ENCODE results near the gene CDC14B.
"Not testable (repeated sequence)": the region's sequence is repeated elsewhere in the genome, so short reads cannot be mapped to it uniquely, and the experiment has no call there.

CDC14B gene

DNA sequence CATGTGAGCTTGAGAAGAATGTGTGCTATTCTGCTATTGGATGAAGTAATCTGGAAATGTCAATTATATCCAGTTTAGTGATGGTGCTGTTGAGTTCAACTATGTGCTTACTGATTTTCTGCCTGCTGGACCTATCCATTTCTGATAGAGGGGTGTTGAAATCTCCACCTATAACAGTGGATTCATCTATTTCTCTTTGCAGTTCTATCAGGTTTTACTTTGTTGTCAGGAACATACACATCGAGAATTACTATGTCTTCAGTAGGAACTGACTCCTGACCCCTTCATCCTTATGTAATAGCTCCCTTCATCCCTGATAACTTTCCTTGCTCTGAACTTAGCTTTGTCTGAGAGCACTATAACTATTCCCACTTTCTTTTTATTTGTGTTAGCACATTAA is 16.7 kb upstream of the CDC14B start:
- no peak for DNase-seq
- in situ Hi-C loops (cut with MboI; ENCODE audit: low pct_unique_long_range_greater_than_20kb, low sequenced_read_pairs) = loop anchor here (25.0 kb wide), 1 partner anchor 199 kb away; no protein-coding TSS in a partner anchor

GRCh38 chr9:96633579-96633978 is 13.9 kb upstream of the CDC14B start:
- DNase-seq = not testable (repeated sequence)
- in situ Hi-C loops (cut with MboI; ENCODE audit: low pct_unique_long_range_greater_than_20kb, low sequenced_read_pairs) = loop anchor here (25.0 kb wide), 1 partner anchor 196 kb away; no protein-coding TSS in a partner anchor

DNA sequence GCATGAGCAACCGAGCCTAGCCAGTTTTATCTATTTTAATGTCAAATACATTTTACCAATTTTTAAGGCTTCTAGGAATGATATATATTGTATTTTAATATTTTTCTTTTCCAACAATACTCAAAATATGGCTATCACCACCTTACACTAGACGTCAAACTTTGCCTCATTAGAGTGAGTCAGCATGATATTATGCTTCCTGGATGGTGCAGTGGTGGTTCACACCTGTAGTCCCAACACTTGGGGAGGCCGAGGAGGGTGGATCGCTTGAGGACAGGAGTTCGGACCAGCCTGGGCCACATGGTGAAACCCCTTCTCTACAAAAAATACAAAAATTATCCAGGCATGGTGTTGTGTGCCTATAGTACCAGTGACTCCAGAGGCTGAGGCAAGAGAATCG is 7.3 kb upstream of the CDC14B start:
- DNase-seq = no peak
- in situ Hi-C loops (cut with MboI; ENCODE audit: low pct_unique_long_range_greater_than_20kb, low sequenced_read_pairs) = loop anchor here (25.0 kb wide), 1 partner anchor 190 kb away; no protein-coding TSS in a partner anchor

DNA sequence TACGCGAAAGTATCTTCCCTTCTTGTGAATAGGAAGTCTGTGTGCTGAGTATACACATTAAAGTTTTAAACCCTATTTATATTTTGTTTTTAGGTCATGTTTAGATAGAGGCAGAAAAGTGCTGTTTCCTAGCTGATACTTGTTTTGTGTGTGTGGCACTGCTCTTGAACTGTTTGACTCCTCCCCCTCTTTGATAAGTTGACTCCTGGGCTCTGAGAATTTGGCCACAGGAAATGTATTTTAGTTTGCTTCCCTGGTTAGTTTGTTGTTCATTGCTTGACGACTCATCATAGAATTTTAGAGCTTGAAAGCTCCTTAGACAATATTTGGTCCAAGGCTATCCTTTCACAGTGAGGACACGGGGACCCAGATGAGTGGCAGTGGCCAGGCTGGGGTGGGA is 2.0 kb upstream of the CDC14B start:
- peak; percentile 43 for DNase-seq
- in situ Hi-C loops (cut with MboI; ENCODE audit: low pct_unique_long_range_greater_than_20kb, low sequenced_read_pairs) = no loop called here

- in situ Hi-C loops (cut with MboI; ENCODE audit: low pct_unique_long_range_greater_than_20kb, low sequenced_read_pairs) = no loop called here
- peak; percentile 54 for DNase-seq
Observed at GRCh38 chr9:96620832-96621269, 1.2 kb upstream of the CDC14B start.

GRCh38 chr9:96620181-96620514 is 505 bp upstream of the CDC14B start:
- in situ Hi-C loops (cut with MboI; ENCODE audit: low pct_unique_long_range_greater_than_20kb, low sequenced_read_pairs) = no loop called here

GRCh38 chr9:96619124-96619465 is 548 bp downstream of the CDC14B start:
- in situ Hi-C loops (cut with MboI; ENCODE audit: low pct_unique_long_range_greater_than_20kb, low sequenced_read_pairs) = no loop called here
- DNase-seq = peak; percentile 6

More at GRCh38 chr9:96620181-96620514, 505 bp upstream of the CDC14B start:
- no peak for DNase-seq

DNA sequence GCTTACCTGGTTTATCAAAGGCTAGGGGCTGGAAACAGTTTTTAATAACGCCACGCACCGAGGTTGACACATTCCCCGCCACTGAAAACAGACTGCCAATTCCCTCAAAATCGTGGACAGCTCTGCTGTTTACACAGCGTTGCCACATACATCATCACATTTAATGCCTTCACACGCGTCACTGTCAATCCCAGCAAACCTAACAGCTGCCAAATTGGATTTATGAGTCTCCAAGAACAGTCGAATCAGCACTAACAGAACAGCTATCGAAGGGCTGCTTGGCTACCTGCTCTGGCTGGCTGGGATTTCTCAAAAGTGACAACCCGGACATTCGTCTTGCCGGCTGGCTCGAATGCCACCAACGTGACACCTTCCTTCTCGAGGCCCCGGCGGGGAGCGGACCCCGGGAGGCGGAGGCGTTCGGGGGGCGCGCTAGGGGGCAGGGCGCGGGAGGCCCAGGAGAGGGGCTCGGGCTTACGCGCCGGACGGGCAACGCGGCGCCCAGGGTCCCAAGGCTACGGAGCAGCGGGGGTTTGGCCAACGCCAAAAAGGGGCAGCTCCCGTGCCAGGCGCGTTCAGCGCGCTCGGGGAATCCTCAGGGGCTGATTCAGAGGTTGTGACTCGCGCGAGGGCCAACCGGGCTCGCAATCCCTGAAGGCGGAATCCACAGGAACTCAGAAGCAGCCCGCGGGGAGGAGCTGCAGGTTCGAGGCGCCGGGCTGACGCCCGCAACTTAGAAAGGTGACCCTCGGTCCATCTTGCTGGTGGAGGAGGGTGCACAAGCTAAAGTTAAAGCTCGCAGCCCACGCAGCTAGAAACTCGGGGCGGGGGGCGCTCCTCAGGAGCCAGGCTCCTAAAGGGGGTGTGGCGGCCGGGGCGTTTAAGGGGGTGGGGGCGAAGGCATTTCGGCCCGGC is 1.2 kb downstream of the CDC14B start:
- peak; percentile 30 for DNase-seq
- in situ Hi-C loops (cut with MboI; ENCODE audit: low pct_unique_long_range_greater_than_20kb, low sequenced_read_pairs) = no loop called here

DNA sequence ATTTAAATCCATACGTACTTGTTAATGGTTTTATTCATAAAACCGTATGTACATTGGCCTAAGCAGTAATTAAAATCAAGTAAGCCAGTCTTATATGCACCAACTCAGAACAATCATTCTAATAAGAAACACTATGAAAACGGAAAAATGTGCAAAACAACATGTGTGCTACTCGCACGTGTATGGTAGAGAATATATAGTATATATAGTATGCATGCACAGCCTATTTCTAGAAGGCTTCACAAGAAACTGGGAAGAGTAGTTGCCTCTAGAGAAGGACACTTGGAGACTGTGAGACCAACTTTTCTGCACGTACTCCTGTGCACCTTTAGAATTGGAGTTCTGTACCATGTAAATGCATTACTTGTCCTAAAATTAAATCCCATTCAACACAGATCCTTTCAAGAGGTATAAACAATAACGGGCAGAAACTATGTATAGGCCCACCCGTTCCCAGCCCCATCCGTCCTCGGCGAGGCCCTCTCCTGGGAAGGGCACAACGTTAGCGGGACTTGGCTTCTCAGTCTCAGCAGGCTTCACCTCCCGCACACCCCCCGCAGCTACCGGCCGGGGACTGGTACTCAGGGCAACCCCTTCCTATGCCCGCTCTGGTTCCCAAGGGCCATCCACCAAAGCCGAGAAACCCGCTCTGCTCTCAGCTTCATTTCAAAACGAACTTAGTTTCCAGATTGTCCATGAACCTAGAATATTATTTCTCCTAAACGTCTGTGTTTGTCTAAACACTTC is 2.0 kb downstream of the CDC14B start:
- in situ Hi-C loops (cut with MboI; ENCODE audit: low pct_unique_long_range_greater_than_20kb, low sequenced_read_pairs) = no loop called here
- DNase-seq = no peak

DNA sequence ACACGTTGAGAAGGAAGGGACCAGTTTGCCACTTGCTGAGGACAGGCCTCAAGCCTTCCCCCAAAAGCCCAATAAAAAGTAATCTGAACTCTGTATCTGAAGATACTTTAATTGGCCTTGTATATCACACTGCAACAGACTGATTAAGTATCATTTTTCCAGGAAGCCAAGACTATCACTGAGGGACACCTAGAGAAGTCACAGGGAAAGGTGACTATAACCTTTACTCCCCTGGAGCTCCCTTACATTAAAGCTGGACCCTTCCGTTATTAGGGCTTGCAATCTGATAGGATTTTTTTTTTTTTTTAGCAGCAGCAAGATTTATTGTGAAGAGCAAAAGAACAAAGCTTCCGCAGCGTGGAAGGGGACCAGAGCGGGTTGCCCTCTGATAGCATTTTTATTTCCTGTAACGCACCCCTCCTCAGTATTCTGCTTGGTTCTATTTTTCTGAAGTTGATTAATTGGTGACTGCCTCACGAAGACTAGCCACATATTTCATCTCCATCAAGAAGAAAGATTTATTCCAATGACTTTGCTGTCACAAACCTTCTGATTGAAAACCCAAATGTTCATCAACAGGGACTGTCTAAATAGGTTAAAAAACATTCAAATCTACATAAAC is 2.7 kb downstream of the CDC14B start:
- in situ Hi-C loops (cut with MboI; ENCODE audit: low pct_unique_long_range_greater_than_20kb, low sequenced_read_pairs) = no loop called here

GRCh38 chr9:96615411-96615810 is 4.2 kb downstream of the CDC14B start:
- in situ Hi-C loops (cut with MboI; ENCODE audit: low pct_unique_long_range_greater_than_20kb, low sequenced_read_pairs) = no loop called here

More for the DNA sequence above, 2.7 kb downstream of the CDC14B start:
- DNase-seq = no peak

GRCh38 chr9:96614664-96615063 is 5.0 kb downstream of the CDC14B start:
- DNase-seq; in situ Hi-C loops (cut with MboI; ENCODE audit: low pct_unique_long_range_greater_than_20kb, low sequenced_read_pairs): not testable (repeated sequence)

More at GRCh38 chr9:96615411-96615810, 4.2 kb downstream of the CDC14B start:
- DNase-seq = no peak

- in situ Hi-C loops (cut with MboI; ENCODE audit: low pct_unique_long_range_greater_than_20kb, low sequenced_read_pairs) = no loop called here
- no peak for DNase-seq
Observed at GRCh38 chr9:96612966-96613589, 6.6 kb downstream of the CDC14B start.

DNA sequence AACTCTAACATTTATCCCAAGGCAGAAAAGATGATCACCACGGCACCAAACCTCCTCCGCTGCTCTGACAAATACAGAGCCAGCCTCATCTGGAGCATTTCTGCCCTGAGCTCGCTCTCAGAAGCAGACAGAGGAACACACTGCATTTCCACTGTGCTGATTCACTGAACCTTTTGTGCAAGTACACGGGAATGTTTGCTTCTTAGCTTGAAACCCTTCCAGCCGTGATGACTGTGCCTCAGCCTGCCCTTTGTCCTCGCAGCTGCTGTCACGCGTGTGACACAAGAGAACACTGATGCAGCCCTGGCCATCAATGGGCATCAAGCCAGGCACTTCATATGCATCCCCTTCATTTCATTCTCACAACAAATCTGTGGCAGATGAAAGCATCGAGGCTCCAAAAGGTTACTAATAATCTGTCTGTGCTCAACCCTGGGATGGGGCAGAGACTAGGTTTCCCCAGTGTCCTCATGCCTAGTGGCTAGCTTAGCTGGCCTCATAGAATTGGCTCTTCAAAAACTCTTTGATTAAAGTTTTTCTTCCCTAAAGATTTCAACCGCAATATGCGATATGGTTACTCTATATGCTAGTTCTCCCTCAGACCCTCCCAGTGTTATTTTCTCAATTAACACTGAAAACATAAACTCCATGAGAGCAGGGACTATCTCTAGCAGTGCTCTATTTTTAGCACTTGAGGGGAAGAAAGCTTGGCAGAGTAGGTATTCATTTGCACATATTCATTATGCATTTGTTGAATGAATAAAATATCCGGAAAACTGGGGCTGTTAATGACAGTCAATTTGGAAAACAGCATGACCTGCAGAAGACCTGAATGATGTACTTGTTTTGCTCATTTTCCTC is 7.3 kb downstream of the CDC14B start:
- in situ Hi-C loops (cut with MboI; ENCODE audit: low pct_unique_long_range_greater_than_20kb, low sequenced_read_pairs) = no loop called here
- no peak for DNase-seq

GRCh38 chr9:96611302-96611701 is 8.3 kb downstream of the CDC14B start:
- no peak for DNase-seq
- in situ Hi-C loops (cut with MboI; ENCODE audit: low pct_unique_long_range_greater_than_20kb, low sequenced_read_pairs) = no loop called here

DNA sequence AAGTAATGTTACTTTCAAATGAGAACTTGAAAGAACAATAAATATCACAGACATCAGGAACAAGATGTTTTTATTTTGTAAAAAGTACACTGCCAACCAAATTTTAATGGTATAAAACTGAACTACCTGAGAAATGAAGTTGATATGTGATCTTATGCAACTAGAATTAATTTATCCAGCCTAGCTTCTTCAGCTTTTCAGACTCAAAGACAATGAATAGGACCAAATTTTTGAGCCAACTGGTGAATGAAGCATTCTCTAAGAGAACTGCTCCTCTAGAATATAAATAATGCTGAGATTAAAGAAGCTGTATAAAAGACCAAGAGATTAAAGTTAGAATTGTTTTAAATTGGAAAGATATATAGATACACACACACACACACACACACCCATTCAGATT is 9.9 kb downstream of the CDC14B start:
- in situ Hi-C loops (cut with MboI; ENCODE audit: low pct_unique_long_range_greater_than_20kb, low sequenced_read_pairs) = no loop called here
- no peak for DNase-seq

DNA sequence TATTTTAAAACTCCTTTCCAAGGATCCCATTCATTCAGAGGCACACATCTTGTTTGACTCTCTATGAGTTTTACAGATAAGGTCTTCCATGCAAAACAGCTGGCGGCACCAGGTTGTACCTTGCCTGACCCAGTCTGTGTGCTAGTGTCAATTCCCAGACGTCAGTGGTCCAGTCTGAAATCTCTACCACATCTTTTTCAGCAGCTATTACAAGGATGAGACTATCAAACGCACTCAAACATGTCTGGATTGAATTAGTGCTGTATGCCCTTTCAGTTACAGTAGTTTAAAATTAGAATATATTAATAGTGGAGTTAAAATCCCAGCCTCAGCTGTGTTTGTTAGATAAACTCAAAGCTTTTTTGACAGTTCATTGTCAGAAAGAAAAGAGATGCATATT is 11.7 kb downstream of the CDC14B start:
- in situ Hi-C loops (cut with MboI; ENCODE audit: low pct_unique_long_range_greater_than_20kb, low sequenced_read_pairs) = no loop called here
- DNase-seq = no peak

DNA sequence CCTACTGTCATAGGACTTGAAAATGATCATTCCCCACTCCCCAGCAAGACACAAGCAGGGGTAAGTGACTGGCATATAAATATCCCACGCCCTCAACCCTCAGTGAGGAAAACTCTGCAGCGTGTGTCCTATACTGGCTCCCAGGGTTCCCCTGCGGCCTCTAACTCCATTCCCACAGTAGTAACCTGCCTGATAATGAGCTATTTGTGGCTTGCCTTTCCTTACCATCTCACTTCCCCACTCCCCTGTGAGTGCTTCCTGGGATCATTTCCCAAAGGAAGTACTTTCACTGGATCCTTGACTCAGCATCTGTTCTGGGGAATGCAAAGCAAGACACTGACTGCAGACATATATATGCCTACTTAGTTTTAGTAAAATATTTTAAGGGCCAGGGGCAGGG is 14.3 kb downstream of the CDC14B start:
- in situ Hi-C loops (cut with MboI; ENCODE audit: low pct_unique_long_range_greater_than_20kb, low sequenced_read_pairs) = no loop called here
- DNase-seq = no peak

DNA sequence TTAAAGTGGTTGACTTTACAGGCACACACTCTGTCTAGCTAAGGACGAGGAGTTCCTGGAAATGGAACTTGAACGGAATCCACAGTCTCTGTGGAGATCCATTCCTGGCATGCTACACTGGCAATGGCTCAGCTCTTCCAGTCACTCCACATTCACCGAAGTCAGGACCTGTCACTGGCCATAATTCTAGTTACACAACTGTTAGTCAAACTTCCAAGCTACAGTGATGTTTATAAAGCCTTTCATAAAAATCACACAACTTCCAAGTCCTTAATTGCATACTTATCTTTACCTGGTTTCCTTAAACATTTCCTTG is 15.7 kb downstream of the CDC14B start:
- in situ Hi-C loops (cut with MboI; ENCODE audit: low pct_unique_long_range_greater_than_20kb, low sequenced_read_pairs) = no loop called here

More for the DNA sequence above, 15.7 kb downstream of the CDC14B start:
- no peak for DNase-seq

Data from KBM-7 (cell line).